Lung (tissue), 12 donors: ENCODE data around the gene BRF1. TPM values are rescaled to one million over a fixed set of nuclear protein-coding genes. Genes with fewer than 3 reads are reported as not detected.

Experiments
- ATAC-seq: fragments of 200-7000 bp; cut with Tn5 transposase; one replicate; pipeline ENCODE4 v1.9.1; 2020; ENCODE audit warnings: moderate number of reproducible peaks; ENCODE audit not compliant: insufficient read depth, low FRiP score
- DNase-seq, 3 donors: peaks; one replicate each; pipeline ENCODE4 v3.0.0-alpha.2; 2013 to 2017
- H3K27ac ChIP-seq, 2 donors: one replicate each; pipeline ENCODE4 v1.5.1; 2013; ENCODE audit warnings: mild to moderate bottlenecking in 2 of 2, moderate library complexity in 2 of 2, control low read depth in 1 of 2, inconsistent platforms in 1 of 2, low read depth in 1 of 2, low read length in 1 of 2
- H3K27me3 ChIP-seq, 3 donors: one replicate each; pipeline ENCODE4 v1.5.1; 2013; ENCODE audit warnings: low read length in 2 of 3; ENCODE audit not compliant: control insufficient read depth in 3 of 3, insufficient read depth in 3 of 3
- H3K36me3 ChIP-seq, 4 donors: one replicate each; pipeline ENCODE4 v1.5.1; 2013; ENCODE audit warnings: low read length in 4 of 4, mild to moderate bottlenecking in 1 of 4, moderate library complexity in 1 of 4; ENCODE audit not compliant: control insufficient read depth in 4 of 4, insufficient read depth in 4 of 4
- H3K4me1 ChIP-seq, 5 donors: one replicate each; pipeline ENCODE4 v1.5.1; 2013; ENCODE audit warnings: low read length in 5 of 5, mild to moderate bottlenecking in 2 of 5, moderate library complexity in 1 of 5; ENCODE audit not compliant: control insufficient read depth in 5 of 5, insufficient read depth in 5 of 5
- H3K4me3 ChIP-seq: one replicate; pipeline ENCODE4 v1.5.1; 2013; ENCODE audit warnings: mild to moderate bottlenecking, control low read depth, moderate library complexity
- H3K9ac ChIP-seq, 2 donors: one replicate each; pipeline ENCODE4 v1.5.1; 2013; ENCODE audit warnings: low read length in 2 of 2, control low read depth in 1 of 2; ENCODE audit not compliant: insufficient read depth in 1 of 2
- H3K9me3 ChIP-seq, 4 donors: one replicate each; pipeline ENCODE4 v1.5.1; 2013; ENCODE audit warnings: low read length in 3 of 4, mild to moderate bottlenecking in 1 of 4, moderate library complexity in 1 of 4; ENCODE audit not compliant: control insufficient read depth in 4 of 4, insufficient read depth in 3 of 4
- CTCF ChIP-seq: IDR thresholded peaks from 2 replicates; pipeline ENCODE4 v1.5.1; 2012; ENCODE audit warnings: mild to moderate bottlenecking; ENCODE audit errors: control extremely low read depth, extremely low read depth
- WGBS, 2 donors: extraction: QIAGEN DNeasy Blood & Tissue Kit; methylation state at CpG; one replicate each; pipeline ENCODE4 v1.1.7; 2013; 5-methylcytosine and 5-hydroxymethylcytosine counted together
- polyA plus RNA-seq, 2 donors: library from polyadenylated mRNA; stranded (reverse); fragments of 200-250 nt; gene quantifications; one replicate each; pipeline ENCODE4 v1.2.1, GENCODE V29; 2013
- total RNA-seq, 2 donors: library from RNA; depleted of rRNA in 1 of 2; stranded (reverse); fragments of >200 nt in 1 of 2; gene quantifications; one replicate each; pipeline ENCODE4 v1.2.1, GENCODE V29; 2014 to 2021
- donor health status: control.
- donor health status: control.
- donor health status: Bipolar disorder and iron deficiency.
- donor health status: healthy.
- donor health status: DM: yes; HTN: yes; CAD: no.

Gene BRF1
- total and polyA plus RNA-seq, 4 donors, result 14.2 to 55.3 (median 37.2) TPM

GRCh38 chr14:105272623-105273022 lies 28.2 kb downstream of the BRF1 start:
- H3K4me1 ChIP-seq, result peaks cover 0 to 8% (median 0%) of the 10 kb centered on the region in 5 donors
- 81 to 88% methylated on average over 15 of the region's 15 CpGs for WGBS, 2 donors
- H3K9ac ChIP-seq, result no peak overlapping the region
- peak overlapping the region in 1 of 2 donors; percentile 52 for H3K27ac ChIP-seq
- TF ChIP-seq CTCF, result no peak
- ATAC-seq (no peak), DNase-seq (no peak)
- no peak overlapping the region for H3K4me3 ChIP-seq
- H3K9me3 ChIP-seq, result no peaks in the 10 kb centered on the region
- H3K27me3 ChIP-seq, result no peaks in the 10 kb centered on the region
- peaks cover 0 to 20% (median 3%) of the 10 kb centered on the region in 4 donors for H3K36me3 ChIP-seq

DNA sequence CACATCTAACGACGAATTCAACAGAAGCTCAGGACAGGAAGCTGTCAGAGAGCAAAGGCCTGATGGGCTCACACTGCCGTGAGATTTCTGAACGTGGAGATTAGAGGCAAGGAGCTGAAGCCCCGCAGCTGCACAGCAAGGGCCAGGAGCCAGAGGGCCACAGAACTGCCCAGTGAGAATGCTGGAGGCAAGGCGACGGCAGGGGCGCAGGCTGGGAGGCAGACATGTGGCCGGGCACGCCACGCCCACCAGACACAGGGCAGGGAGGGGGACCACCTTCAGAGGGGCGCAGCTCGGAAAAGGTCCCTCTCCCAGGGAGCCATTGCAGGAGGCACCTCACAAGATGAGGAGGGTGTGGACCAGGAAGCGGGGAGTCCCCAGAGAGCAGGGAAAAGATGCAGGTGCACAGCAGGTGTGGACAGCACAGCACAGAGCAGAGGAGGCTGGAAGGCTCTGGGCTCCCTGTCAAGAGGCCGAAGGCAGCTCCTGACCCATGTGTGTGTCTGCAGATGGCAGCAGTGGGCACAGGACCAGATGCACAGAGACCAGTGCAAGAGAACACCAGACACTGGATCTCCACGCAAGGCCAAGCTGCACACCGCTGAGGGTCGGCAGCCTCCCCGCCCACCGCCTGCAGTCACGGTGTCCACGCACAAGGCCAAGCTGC lies 29.4 kb downstream of the BRF1 start:
- peaks cover 0 to 20% (median 3%) of the 10 kb centered on the region in 4 donors for H3K36me3 ChIP-seq
- H3K9me3 ChIP-seq, result no peaks in the 10 kb centered on the region
- no peak overlapping the region for H3K9ac ChIP-seq
- H3K27ac ChIP-seq, result no peak overlapping the region
- H3K4me3 ChIP-seq, result no peak overlapping the region
- no peak for ATAC-seq
- H3K4me1 ChIP-seq, result peaks cover 0 to 8% (median 0%) of the 10 kb centered on the region in 5 donors
- no peak for DNase-seq
- 94 to 96% methylated on average over 21 to 22 of the region's 22 CpGs for WGBS, 2 donors
- TF ChIP-seq CTCF, result no peak
- H3K27me3 ChIP-seq, result no peaks in the 10 kb centered on the region

DNA sequence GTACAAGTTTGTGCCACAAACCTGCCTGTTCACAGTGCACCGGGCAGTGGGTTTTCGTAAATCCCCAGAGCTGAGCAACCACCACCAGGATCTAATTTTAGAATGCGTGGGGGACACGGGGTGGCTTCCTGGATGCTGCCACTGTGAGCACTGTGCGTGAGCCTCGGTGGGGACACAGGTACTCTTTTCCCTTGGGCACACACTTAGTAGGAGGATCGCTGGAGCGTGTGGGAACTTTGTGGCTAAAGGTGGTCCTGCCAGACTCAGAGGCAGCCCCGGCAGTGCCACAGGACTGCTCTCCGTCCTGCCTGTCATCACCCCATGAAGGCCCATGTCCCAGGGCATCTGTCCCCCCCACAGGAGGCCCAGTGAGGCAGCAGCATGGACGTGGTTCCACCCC lies 31.4 kb downstream of the BRF1 start:
- peaks cover 0 to 20% (median 4%) of the 10 kb centered on the region in 4 donors for H3K36me3 ChIP-seq
- no peak for ATAC-seq
- DNase-seq, result no peak
- H3K4me1 ChIP-seq, result peaks cover 0 to 8% (median 0%) of the 10 kb centered on the region in 5 donors
- H3K9ac ChIP-seq, result no peak overlapping the region
- no peak for TF ChIP-seq CTCF
- H3K4me3 ChIP-seq, result no peak overlapping the region
- H3K27me3 ChIP-seq, result no peaks in the 10 kb centered on the region
- 87 to 89% methylated on average over 11 of the region's 11 CpGs for WGBS, 2 donors
- no peak overlapping the region for H3K27ac ChIP-seq
- H3K9me3 ChIP-seq, result no peaks in the 10 kb centered on the region
